H1 (cell line): ENCODE results near the gene RPP25L. TPM values are rescaled to one million over a fixed set of nuclear protein-coding genes. Genes with fewer than 3 reads are reported as not detected.

Experiments
- CTCF ChIA-PET: fragments of 300-600 bp; sonication (Branson Sonifier 250); formaldehyde crosslinking; loops from one replicate; lab custom pipeline; 2021; ENCODE audit not compliant: partially characterized antibody; lab: Charles Lee
- POLR2A ChIA-PET: fragments of 300-600 bp; sonication (Branson Sonifier 250); formaldehyde crosslinking; loops from one replicate; lab custom pipeline; 2021; ENCODE audit warnings: inconsistent platforms; ENCODE audit not compliant: partially characterized antibody; lab: Charles Lee
- DNase-seq, 2 experiments: peaks; one replicate each; pipeline versions ENCODE4 v3.0.0 to v3.0.0-alpha.2; 2010 to 2022; ENCODE audit warnings: low spot score in 2 of 2, low read depth in 1 of 2, mixed read lengths in 1 of 2
- FAIRE-seq: peaks from 2 replicates; lab custom pipeline; 2011; peaks lifted over from hg19 to GRCh38; lab: Jason Lieb, UNC
- H2AFZ ChIP-seq: 2 replicates; pipeline ENCODE4 v1.8.1; 2012; ENCODE audit warnings: low read length, inconsistent platforms
- H2AK5ac ChIP-seq: 2 replicates; pipeline ENCODE4 v1.6.1; 2013; ENCODE audit warnings: low read depth, low read length
- H2BK120ac ChIP-seq: replicated peaks from 2 replicates; pipeline ENCODE3; 2013; ENCODE audit warnings: low read depth, low read length, inconsistent platforms
- H2BK12ac ChIP-seq: 2 replicates; pipeline ENCODE4 v1.6.1; 2013; ENCODE audit warnings: low read depth, low read length
- H2BK15ac ChIP-seq: 2 replicates; pipeline ENCODE4 v1.6.1; 2013; ENCODE audit warnings: low read length
- H2BK20ac ChIP-seq: 2 replicates; pipeline ENCODE4 v1.6.1; 2013; ENCODE audit warnings: low read length
- H2BK5ac ChIP-seq: 2 replicates; pipeline ENCODE4 v1.6.1; 2013; ENCODE audit warnings: low read depth, low read length
- H3K14ac ChIP-seq: 2 replicates; pipeline ENCODE4 v1.6.1; 2013; ENCODE audit warnings: inconsistent platforms; ENCODE audit not compliant: insufficient read length
- H3K18ac ChIP-seq: 2 replicates; pipeline ENCODE4 v1.6.1; 2013; ENCODE audit warnings: low read length; ENCODE audit errors: extremely low read depth
- H3K23ac ChIP-seq: 2 replicates; pipeline ENCODE4 v1.6.1; 2013; ENCODE audit warnings: inconsistent platforms; ENCODE audit not compliant: insufficient read length
- H3K23me2 ChIP-seq: 2 replicates; pipeline ENCODE4 v1.6.1; 2013; ENCODE audit warnings: low read depth, low read length
- H3K27ac ChIP-seq: 2 replicates; pipeline ENCODE4 v1.6.1; 2011; ENCODE audit warnings: low read depth, low read length, inconsistent platforms
- H3K27me3 ChIP-seq, 4 experiments: replicated peaks in 1 of 4; 1 replicate in 1 of 4; 2 replicates in 3 of 4; pipeline versions ENCODE4 v1.6.1 to v1.8.1; 2011 to 2013; ENCODE audit warnings: low read length in 3 of 4, mild to moderate bottlenecking in 3 of 4, inconsistent platforms in 2 of 4, mixed read lengths in 2 of 4, moderate library complexity in 1 of 4; ENCODE audit not compliant: control insufficient read depth in 3 of 4, insufficient read depth in 3 of 4; ENCODE audit errors: extremely low read depth in 1 of 4
- H3K36me3 ChIP-seq, 4 experiments: 2 replicates each; pipeline versions ENCODE4 v1.6.1 to v1.8.1; 2011 to 2013; ENCODE audit warnings: mild to moderate bottlenecking in 4 of 4, low read length in 3 of 4, moderate library complexity in 2 of 4, control low read depth in 1 of 4, inconsistent platforms in 1 of 4; ENCODE audit not compliant: insufficient read depth in 4 of 4, control insufficient read depth in 2 of 4
- H3K4ac ChIP-seq: replicated peaks from 2 replicates; pipeline ENCODE3; 2013; ENCODE audit warnings: low read length, low read depth, mixed read lengths, inconsistent platforms; ENCODE audit not compliant: insufficient read length
- H3K4me1 ChIP-seq, 4 experiments: replicated peaks in 1 of 4; 1 replicate in 1 of 4; 2 replicates in 3 of 4; pipeline versions ENCODE4 v1.6.1 to v1.8.1; 2011 to 2013; ENCODE audit warnings: low read length in 3 of 4, inconsistent platforms in 2 of 4, mixed read lengths in 1 of 4; ENCODE audit not compliant: insufficient read depth in 4 of 4, control insufficient read depth in 3 of 4
- H3K4me2 ChIP-seq, 2 experiments: 2 replicates each; pipeline versions ENCODE4 v1.6.1 to v1.8.1; 2011 to 2013; ENCODE audit warnings: low read depth in 2 of 2, low read length in 2 of 2, control low read depth in 1 of 2, inconsistent platforms in 1 of 2, mild to moderate bottlenecking in 1 of 2; ENCODE audit not compliant: insufficient read depth in 1 of 2
- H3K4me3 ChIP-seq, 4 experiments: fragments of 200-600, 300-600 bp in 1 of 4; sonication (generic), shearing (Covaris generic), sonication (Bioruptor Twin) in 1 of 4; 2 replicates each; pipeline versions ENCODE4 v1.5.1 to v1.8.1; 2011 to 2016; ENCODE audit warnings: low read length in 4 of 4, low read depth in 3 of 4, control low read depth in 2 of 4, inconsistent platforms in 2 of 4, mild to moderate bottlenecking in 2 of 4, mixed read lengths in 1 of 4, moderate library complexity in 1 of 4; ENCODE audit not compliant: insufficient read depth in 2 of 4; ENCODE audit errors: extremely low read depth in 1 of 4
- H3K56ac ChIP-seq: replicated peaks from 2 replicates; pipeline ENCODE3; 2013; ENCODE audit warnings: low read depth, mild to moderate bottlenecking, mixed read lengths, low read length, inconsistent platforms; ENCODE audit not compliant: insufficient read length
- H3K79me1 ChIP-seq: 2 replicates; pipeline ENCODE4 v1.6.1; 2013; ENCODE audit warnings: low read depth, low read length, control low read depth
- H3K79me2 ChIP-seq, 2 experiments: 2 replicates each; pipeline versions ENCODE4 v1.6.1 to v1.8.1; 2012 to 2013; ENCODE audit warnings: low read length in 2 of 2, mild to moderate bottlenecking in 2 of 2, inconsistent platforms in 1 of 2; ENCODE audit not compliant: insufficient read depth in 2 of 2, control insufficient read depth in 1 of 2
- H3K9ac ChIP-seq, 4 experiments: replicated peaks in 1 of 4; 1 replicate in 1 of 4; 2 replicates in 3 of 4; pipeline versions ENCODE4 v1.6.1 to v1.8.1; 2011 to 2013; ENCODE audit warnings: low read depth in 3 of 4, low read length in 3 of 4, control low read depth in 2 of 4, mild to moderate bottlenecking in 2 of 4, moderate library complexity in 2 of 4, inconsistent platforms in 1 of 4; ENCODE audit errors: extremely low read depth in 1 of 4
- H3K9me3 ChIP-seq, 2 experiments: 2 replicates each; pipeline versions ENCODE4 v1.6.1 to v1.8.1; 2012 to 2013; ENCODE audit warnings: mild to moderate bottlenecking in 2 of 2, moderate library complexity in 2 of 2, control low read depth in 1 of 2, inconsistent platforms in 1 of 2, low read depth in 1 of 2, low read length in 1 of 2, mixed read lengths in 1 of 2; ENCODE audit not compliant: insufficient read depth in 2 of 2
- H4K20me1 ChIP-seq, 2 experiments: replicated peaks in 1 of 2; 2 replicates each; pipeline versions ENCODE3 to v1.8.1; 2011 to 2013; ENCODE audit warnings: inconsistent platforms in 2 of 2, low read length in 2 of 2, mild to moderate bottlenecking in 1 of 2; ENCODE audit not compliant: insufficient read depth in 2 of 2, control insufficient read depth in 1 of 2
- H4K5ac ChIP-seq: 2 replicates; pipeline ENCODE4 v1.6.1; 2013; ENCODE audit warnings: low read length, low read depth, mixed read lengths, inconsistent platforms; ENCODE audit not compliant: insufficient read length
- H4K8ac ChIP-seq: 2 replicates; pipeline ENCODE4 v1.8.0; 2013; ENCODE audit warnings: mild to moderate bottlenecking, moderate library complexity, low read length, inconsistent platforms; ENCODE audit not compliant: insufficient read depth; ENCODE audit errors: extremely low read depth
- H4K91ac ChIP-seq: replicated peaks from 2 replicates; pipeline ENCODE3; 2013; ENCODE audit warnings: low read length, mixed read lengths, inconsistent platforms; ENCODE audit not compliant: insufficient read length
- CTBP2 ChIP-seq: IDR thresholded peaks from 2 replicates; pipeline ENCODE4 v1.7.0; 2011; ENCODE audit warnings: borderline replicate concordance, mild to moderate bottlenecking, moderate library complexity, mixed read lengths, low read length; ENCODE audit not compliant: insufficient read depth, insufficient read length
- EZH2 ChIP-seq: fragments of 200-600 bp; sonication (generic); IDR thresholded peaks from 2 replicates; pipeline ENCODE4 v1.7.1; 2012; ENCODE audit warnings: low read depth, mild to moderate bottlenecking, moderate library complexity, low read length, inconsistent platforms; ENCODE audit not compliant: severe bottlenecking
- HDAC6 ChIP-seq: IDR thresholded peaks from one replicate; pipeline ENCODE4 v1.7.1; 2012; ENCODE audit warnings: low read depth, mild to moderate bottlenecking, inconsistent platforms, low read length, moderate library complexity
- KDM1A ChIP-seq: fragments of 200-600, 300-600 bp; sonication (generic); IDR thresholded peaks from 2 replicates; pipeline ENCODE4 v1.7.1; 2016; ENCODE audit warnings: mild to moderate bottlenecking, low read length, borderline replicate concordance
- NRF1 ChIP-seq: IDR thresholded peaks from 2 replicates; pipeline ENCODE4 v1.6.1; 2011; ENCODE audit warnings: mild to moderate bottlenecking, low read depth, low read length, improper control_type of control experiment
- SUZ12 ChIP-seq: fragments of 200-600 bp; sonication (generic); IDR thresholded peaks from 2 replicates; pipeline ENCODE4 v1.6.1; 2012; ENCODE audit warnings: mild to moderate bottlenecking, inconsistent platforms, low read length, moderate library complexity, mixed read lengths
- WGBS, 2 experiments: shearing (Covaris generic) in 1 of 2; methylation state at CpG; one replicate each; pipeline versions ENCODE4 v1.1.6 to v1.1.7; 2013 to 2015; ENCODE audit warnings: low lambda C conversion rate in 2 of 2, mixed read lengths in 2 of 2, inconsistent platforms in 1 of 2, low coverage in 1 of 2, missing lambda C conversion rate in 1 of 2; ENCODE audit not compliant: insufficient replicate concordance in 2 of 2, insufficient coverage in 1 of 2, insufficient read length in 1 of 2; ENCODE audit errors: extremely low coverage in 1 of 2, missing lambda C conversion rate in 1 of 2; 5-methylcytosine and 5-hydroxymethylcytosine counted together
- polyA plus RNA-seq, 7 experiments: library from polyadenylated mRNA; depleted of rRNA in 3 of 7; stranded (reverse) in 5 of 7; unstranded in 2 of 7; fragments of >200 nt in 5 of 7; fragments of 200-250 nt in 2 of 7; gene quantifications; 1 replicate in 5 of 7; 2 replicates in 1 of 7; 4 replicates in 1 of 7; pipeline versions ENCODE4 v1.2.1 to v1.2.3, GENCODE V29; 2011 to 2013; ENCODE audit warnings: missing spikeins in 2 of 7, mixed read lengths in 2 of 7
- total RNA-seq: library from RNA; stranded (reverse); fragmentation: NEBNext Ultra II Directional; extraction: Animal tissue kit (Norgen Biotek cat#: 25700); gene quantifications from 2 replicates; pipeline ENCODE4 v1.2.1, GENCODE V29; 2021

Gene RPP25L
- total and polyA plus RNA-seq, 2 of the 8 experiments (the other 6 are each of a cell fraction or from before 2014, with no cell fraction given) = 21.6 to 75.0 TPM

DNA sequence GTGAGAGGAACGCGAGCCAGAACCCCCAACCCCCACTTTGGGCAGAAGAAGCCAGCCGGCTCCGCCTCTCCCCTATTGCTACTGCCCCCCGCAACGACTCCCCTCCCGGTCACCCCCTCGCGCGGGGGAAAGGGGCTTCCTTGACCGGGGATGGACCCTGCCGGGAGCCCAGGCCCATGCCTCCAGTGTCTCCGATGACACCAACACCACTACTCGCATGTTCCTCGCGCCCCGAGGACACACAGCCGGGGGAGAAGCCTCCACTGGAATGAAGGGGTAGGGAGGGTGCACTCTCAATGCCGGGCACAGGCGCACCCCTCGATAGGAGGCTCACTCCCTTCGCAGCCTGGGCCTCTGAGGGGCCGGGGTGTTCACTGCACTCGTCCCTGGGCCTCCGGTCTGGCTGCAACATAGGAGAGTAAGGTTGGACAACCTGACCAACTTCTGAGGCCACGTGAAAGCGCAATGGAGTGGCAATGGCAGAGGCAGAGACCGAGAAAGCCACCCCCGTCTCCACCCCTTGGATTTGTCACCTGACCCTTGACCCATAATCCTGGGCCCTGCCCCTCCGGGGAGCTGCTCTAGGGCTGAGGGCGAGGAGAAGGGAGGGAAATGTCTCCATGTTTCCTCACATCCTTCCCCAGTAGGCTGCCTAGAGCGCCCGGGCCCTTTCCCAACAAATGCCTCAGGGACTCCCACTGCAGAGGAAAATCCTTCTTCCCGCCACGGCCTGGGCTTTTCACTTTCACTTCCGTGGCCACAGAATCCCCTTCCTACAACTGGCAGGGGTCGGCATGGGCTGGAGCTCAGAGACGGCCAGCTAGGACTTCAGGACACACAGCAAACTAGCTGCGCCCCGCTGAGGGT, 21.3 kb downstream of the RPP25L start:
- peaks cover 11 to 12% of the 10 kb centered on the region in 2 experiments for H4K20me1 ChIP-seq
- H3K4me3 ChIP-seq = peak overlapping the region; percentile 34 to 74 (median 52)
- H3K18ac ChIP-seq = peak overlapping the region; percentile 84
- no peak overlapping the region for H3K56ac ChIP-seq
- CTCF ChIA-PET = interaction anchor here (1.0 to 11.5 kb wide), 31 partner anchors 10 to 258 kb away, joined by 3 to 214 read pairs (median 8); partner anchors contain the start of genes ARID3C, RPP25L and SIGMAR1
- peaks cover 0 to 4% of the 10 kb centered on the region in 2 experiments; a peak in 1 of 4 replicates for H3K9me3 ChIP-seq
- peaks cover 0 to 9% (median 0%) of the 10 kb centered on the region in 4 experiments; a peak in 1 of 8 replicates for H3K36me3 ChIP-seq
- DNase-seq (peak in 1 of 2 experiments; percentile 80), FAIRE-seq (no peak)
- no peaks in the 10 kb centered on the region for H3K79me2 ChIP-seq
- no peaks in the 10 kb centered on the region for H3K79me1 ChIP-seq
- H2AK5ac ChIP-seq = no peak overlapping the region
- H3K27ac ChIP-seq = no peak overlapping the region
- 4% methylated on average over 38 of the region's 40 CpGs; no CpG with 5 or more reads in 1 of the 2 experiments for WGBS, 2 experiments
- H3K4me1 ChIP-seq = peaks cover 10 to 38% (median 20%) of the 10 kb centered on the region in 4 experiments
- 0 out of 2 replicates have a peak overlapping the region, but pooled peaks have one; percentile 18 for H2BK20ac ChIP-seq
- H2BK15ac ChIP-seq = no peak overlapping the region
- no peak overlapping the region for H2BK120ac ChIP-seq
- peaks cover 15% of the 10 kb centered on the region for H3K23me2 ChIP-seq
- H3K4ac ChIP-seq = no peak overlapping the region
- H2AFZ ChIP-seq = peak overlapping the region; percentile 19; the same call in 1 of the 2 replicates
- no peak overlapping the region for H2BK5ac ChIP-seq
- no peak overlapping the region for H3K23ac ChIP-seq
- H3K9ac ChIP-seq = no peak overlapping the region
- peak overlapping the region; percentile 28; the same call in 1 of the 2 replicates for H4K8ac ChIP-seq
- no peak overlapping the region for H4K91ac ChIP-seq
- peak overlapping the region; percentile 76 to 85 for H3K4me2 ChIP-seq
- H3K27me3 ChIP-seq = peaks cover 73 to 88% (median 83%) of the 10 kb centered on the region in 4 experiments
- H3K14ac ChIP-seq = no peak overlapping the region
- 0 out of 2 replicates have a peak overlapping the region, but pooled peaks have one; percentile 75 for H2BK12ac ChIP-seq
- TF ChIP-seq SUZ12 = peak; percentile 32
- TF ChIP-seq CTBP2 = peak; percentile 55
- peak; percentile 75 for TF ChIP-seq EZH2
- peak; percentile 88 for TF ChIP-seq KDM1A
- no peak for TF ChIP-seq NRF1
- no peak for TF ChIP-seq HDAC6
- POLR2A ChIA-PET = interaction anchor here (0.7 to 2.7 kb wide), 10 partner anchors 12 to 464 kb away, joined by 3 to 36 read pairs (median 4); partner anchors contain the start of gene DCAF12
- no peak overlapping the region for H4K5ac ChIP-seq
